Measurements from ENCODE around the gene SCGN. TPM values are rescaled to one million over a fixed set of nuclear protein-coding genes. Genes with fewer than 3 reads are reported as not detected.

SCGN gene
- total and polyA plus RNA-seq, 9 of the 15 experiments (the other 6 are each of a cell fraction or from before 2014, with no cell fraction given): not detected

GRCh38 chr6:25652007-25652515, at the start of gene SCGN (continued):
- TF ChIP-seq USF1 (CRISPR knock-in tag; IDR thresholded peaks at IDR 0.05) (no peak), RBFOX2 (IDR thresholded peaks at IDR 0.05; ENCODE audit: low read depth, low read length) (no peak), NONO (IDR thresholded peaks at IDR 0.05; ENCODE audit: low read depth in 2 of 2, low read length in 1 of 2) (no peak), CREB1 (IDR thresholded peaks at IDR 0.05) (no peak), CREB1 (CRISPR knock-in tag; IDR thresholded peaks at IDR 0.05) (0 out of 2 replicates have a peak, but pooled peaks have one; percentile 44), ZNF57 (CRISPR knock-in tag; IDR thresholded peaks at IDR 0.05) (no peak), MBD2 (IDR thresholded peaks at IDR 0.05; ENCODE audit: borderline replicate concordance, low read depth) (no peak), HNRNPLL (IDR thresholded peaks at IDR 0.05; ENCODE audit: low read depth, low read length, poor library complexity, severe bottlenecking) (no peak), ZNF431 (CRISPR knock-in tag; IDR thresholded peaks at IDR 0.05) (no peak), SMARCA4 (IDR thresholded peaks at IDR 0.05) (no peak), RNF2 (IDR thresholded peaks at IDR 0.05) (no peak), ZSCAN29 (IDR thresholded peaks at IDR 0.05) (peak; percentile 57; the same call in 1 of the 2 replicates), XRCC3 (IDR thresholded peaks at IDR 0.05) (no peak), SETDB1 (IDR thresholded peaks at IDR 0.05; ENCODE audit: low read length) (no peak), ZNF197 (CRISPR knock-in tag; IDR thresholded peaks at IDR 0.05; ENCODE audit: low read depth) (peak; percentile 57; the same call in 1 of the 2 replicates), HOXB6 (CRISPR knock-in tag; IDR thresholded peaks at IDR 0.05; ENCODE audit: borderline replicate concordance) (no peak), CHD4 (IDR thresholded peaks at IDR 0.05; ENCODE audit: insufficient read depth, insufficient replicate concordance, low read depth, low read length, poor library complexity, severe bottlenecking) (no peak), FOXJ2 (tag; IDR thresholded peaks at IDR 0.05) (peak; percentile 52; the same call in 1 of the 2 replicates)
- TF ChIP-seq, protein P1, sequence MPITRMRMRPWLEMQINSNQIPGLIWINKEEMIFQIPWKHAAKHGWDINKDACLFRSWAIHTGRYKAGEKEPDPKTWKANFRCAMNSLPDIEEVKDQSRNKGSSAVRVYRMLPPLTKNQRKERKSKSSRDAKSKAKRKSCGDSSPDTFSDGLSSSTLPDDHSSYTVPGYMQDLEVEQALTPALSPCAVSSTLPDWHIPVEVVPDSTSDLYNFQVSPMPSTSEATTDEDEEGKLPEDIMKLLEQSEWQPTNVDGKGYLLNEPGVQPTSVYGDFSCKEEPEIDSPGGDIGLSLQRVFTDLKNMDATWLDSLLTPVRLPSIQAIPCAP (CRISPR knock-in tag; IDR thresholded peaks at IDR 0.05; ENCODE audit: borderline replicate concordance): no peak
- TF ChIP-seq, protein P2, sequence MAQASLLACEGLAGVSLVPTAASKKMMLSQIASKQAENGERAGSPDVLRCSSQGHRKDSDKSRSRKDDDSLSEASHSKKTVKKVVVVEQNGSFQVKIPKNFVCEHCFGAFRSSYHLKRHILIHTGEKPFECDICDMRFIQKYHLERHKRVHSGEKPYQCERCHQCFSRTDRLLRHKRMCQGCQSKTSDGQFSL (CRISPR knock-in tag; IDR thresholded peaks at IDR 0.05): no peak
- TF ChIP-seq, protein P2 (tag; IDR thresholded peaks at IDR 0.05): no peak

All from K562 (cell line).